Brain microvascular endothelial cell (primary cell): Measurements from ENCODE around the gene SMCP.

Source experiments
- DNase-seq: peaks from one replicate; pipeline ENCODE4 v3.0.0-alpha.2; 2020
- H3K27ac ChIP-seq: fragments of 250-450 bp; sonication (Bioruptor Pico); 2 replicates; pipeline ENCODE4 v1.5.1; 2020; ENCODE audit warnings: mild to moderate bottlenecking, moderate library complexity
- H3K27me3 ChIP-seq: fragments of 250-450 bp; sonication (Bioruptor Pico); replicated peaks from 2 replicates; pipeline ENCODE4 v1.5.1; 2020; ENCODE audit warnings: mild to moderate bottlenecking
- H3K36me3 ChIP-seq: fragments of 250-450 bp; sonication (Bioruptor Pico); replicated peaks from 2 replicates; pipeline ENCODE4 v1.5.1; 2020; ENCODE audit warnings: mild to moderate bottlenecking
- H3K4me3 ChIP-seq: 2 replicates; pipeline ENCODE4 v1.5.1; 2011; ENCODE audit warnings: low read depth, mild to moderate bottlenecking, control low read depth, low read length, moderate library complexity
- in situ Hi-C: cut with HindIII; loops from 2 replicates; pipeline ENCODE4 v1.10.0; 2017; ENCODE audit warnings: low sequenced_read_pairs, low pct_ligation_motif_present
- TF ChIP-seq, protein P1 (sequence below): IDR thresholded peaks from 2 replicates; pipeline ENCODE4 v1.5.1; 2011; ENCODE audit warnings: low read depth, mild to moderate bottlenecking, moderate library complexity, low read length, control low read depth, inconsistent platforms; ENCODE audit errors: missing control alignments

Gene SMCP

DNA sequence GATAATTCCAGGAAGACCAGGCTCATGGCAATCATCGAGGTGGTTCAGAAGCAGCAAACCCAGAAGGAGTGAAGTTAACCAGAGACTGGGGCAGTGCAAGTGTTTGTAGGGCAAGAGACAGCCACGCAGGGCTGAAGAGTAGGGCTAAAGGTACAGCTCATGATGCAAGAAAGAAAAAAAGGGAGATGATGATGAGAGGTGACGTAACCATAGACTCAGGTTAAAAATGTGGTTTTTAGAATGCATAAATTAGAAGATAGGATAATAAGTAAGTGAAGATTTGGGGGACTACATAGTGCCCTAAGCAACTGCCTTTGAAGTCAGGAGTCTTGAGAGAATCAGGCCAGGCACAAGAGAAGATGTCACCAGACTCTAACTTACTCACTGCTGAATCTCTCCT, 18.0 kb upstream of the SMCP start:
- in situ Hi-C loops: no loop called here
- no peak overlapping the region for H3K27ac ChIP-seq
- no peaks in the 10 kb centered on the region for H3K27me3 ChIP-seq

DNA sequence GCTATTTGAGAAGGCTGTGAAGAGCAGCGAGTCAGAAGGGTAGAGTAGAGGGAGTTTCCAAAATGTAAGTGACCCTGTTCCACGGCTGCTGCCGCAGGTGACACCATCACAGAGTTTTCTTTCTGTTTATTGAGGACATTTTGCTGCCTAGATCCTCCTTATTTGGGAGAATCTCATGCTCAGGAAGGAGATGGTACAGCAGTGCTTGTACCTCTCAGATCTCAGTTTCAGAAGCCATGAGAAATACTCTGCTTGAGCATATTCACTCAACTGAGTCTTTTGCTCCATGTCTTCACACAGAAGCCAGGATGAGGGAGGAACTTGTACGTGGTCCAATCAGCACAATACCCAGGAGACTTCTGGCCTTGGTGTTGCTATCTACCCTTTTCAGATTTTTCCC, 16.7 kb upstream of the SMCP start:
- DNase-seq: no peak
- H3K27ac ChIP-seq: no peak overlapping the region
- in situ Hi-C loops: no loop called here
- no peak overlapping the region for H3K4me3 ChIP-seq
- H3K36me3 ChIP-seq: no peaks in the 10 kb centered on the region
- TF ChIP-seq, protein P1, sequence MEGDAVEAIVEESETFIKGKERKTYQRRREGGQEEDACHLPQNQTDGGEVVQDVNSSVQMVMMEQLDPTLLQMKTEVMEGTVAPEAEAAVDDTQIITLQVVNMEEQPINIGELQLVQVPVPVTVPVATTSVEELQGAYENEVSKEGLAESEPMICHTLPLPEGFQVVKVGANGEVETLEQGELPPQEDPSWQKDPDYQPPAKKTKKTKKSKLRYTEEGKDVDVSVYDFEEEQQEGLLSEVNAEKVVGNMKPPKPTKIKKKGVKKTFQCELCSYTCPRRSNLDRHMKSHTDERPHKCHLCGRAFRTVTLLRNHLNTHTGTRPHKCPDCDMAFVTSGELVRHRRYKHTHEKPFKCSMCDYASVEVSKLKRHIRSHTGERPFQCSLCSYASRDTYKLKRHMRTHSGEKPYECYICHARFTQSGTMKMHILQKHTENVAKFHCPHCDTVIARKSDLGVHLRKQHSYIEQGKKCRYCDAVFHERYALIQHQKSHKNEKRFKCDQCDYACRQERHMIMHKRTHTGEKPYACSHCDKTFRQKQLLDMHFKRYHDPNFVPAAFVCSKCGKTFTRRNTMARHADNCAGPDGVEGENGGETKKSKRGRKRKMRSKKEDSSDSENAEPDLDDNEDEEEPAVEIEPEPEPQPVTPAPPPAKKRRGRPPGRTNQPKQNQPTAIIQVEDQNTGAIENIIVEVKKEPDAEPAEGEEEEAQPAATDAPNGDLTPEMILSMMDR: no peak
- no peaks in the 10 kb centered on the region for H3K27me3 ChIP-seq

More for the DNA sequence above, 18.0 kb upstream of the SMCP start:
- H3K36me3 ChIP-seq: no peaks in the 10 kb centered on the region
- TF ChIP-seq, protein P1: no peak
- H3K4me3 ChIP-seq: no peak overlapping the region
- no peak for DNase-seq

- no peak overlapping the region for H3K27ac ChIP-seq
- H3K27me3 ChIP-seq: no peaks in the 10 kb centered on the region
- no peaks in the 10 kb centered on the region for H3K36me3 ChIP-seq
- TF ChIP-seq, protein P1: no peak
- DNase-seq: no peak
- H3K4me3 ChIP-seq: no peak overlapping the region
- in situ Hi-C loops: no loop called here
These were observed 13.7 kb upstream of the SMCP start for GRCh38 chr1:152864443-152864842.

GRCh38 chr1:152866321-152866720, 11.8 kb upstream of the SMCP start:
- no peak overlapping the region for H3K27ac ChIP-seq

DNA sequence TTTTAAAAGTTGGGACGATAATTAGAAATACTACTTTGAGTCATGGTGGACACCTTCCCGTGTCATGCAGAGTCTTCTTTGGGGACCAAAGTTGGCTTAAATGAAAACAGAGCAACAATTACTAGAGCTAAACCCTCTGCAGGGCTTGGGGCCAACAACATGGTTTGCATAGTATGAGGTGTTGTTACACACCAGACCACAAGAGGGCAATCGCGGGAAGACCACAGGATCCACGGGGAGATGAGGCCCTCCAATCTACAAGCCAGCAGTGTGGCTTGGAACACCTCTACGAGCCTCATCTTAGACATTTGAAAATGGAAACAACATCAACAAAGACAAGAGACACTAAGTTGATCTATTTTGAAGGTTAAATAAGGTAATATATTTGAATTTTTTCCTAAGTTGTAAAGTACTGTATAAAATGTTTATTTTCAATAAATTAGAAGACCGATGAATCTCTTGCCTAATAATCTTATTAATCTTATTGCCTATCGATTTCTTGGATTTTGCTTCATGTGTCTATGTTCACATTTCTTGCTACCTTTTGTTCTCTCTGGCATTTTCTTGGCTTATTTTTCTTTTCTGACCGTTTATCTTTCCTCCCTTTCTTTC, 8.2 kb upstream of the SMCP start:
- in situ Hi-C loops: no loop called here
- Histone ChIP-seq H3K4me3 (no peak overlapping the region), H3K27me3 (no peaks in the 10 kb centered on the region), H3K36me3 (no peaks in the 10 kb centered on the region), H3K27ac (no peak overlapping the region)
- peak; percentile 30 for DNase-seq
- TF ChIP-seq, protein P1: peak; percentile 90

More at GRCh38 chr1:152866321-152866720, 11.8 kb upstream of the SMCP start:
- H3K36me3 ChIP-seq: no peaks in the 10 kb centered on the region
- no peak for DNase-seq
- in situ Hi-C loops: no loop called here
- TF ChIP-seq, protein P1: no peak
- H3K27me3 ChIP-seq: no peaks in the 10 kb centered on the region
- H3K4me3 ChIP-seq: no peak overlapping the region
